IMR-90 (cell line): ENCODE results near the gene KCNMA1. TPM values are rescaled to one million over a fixed set of nuclear protein-coding genes. Genes with fewer than 3 reads are reported as not detected.

Source experiments
- ATAC-seq: fragments of 200-7000 bp; cut with Tn5 transposase; 2 replicates; pipeline ENCODE4 v1.9.1; 2020; ENCODE audit warnings: low read depth, mild to moderate bottlenecking, moderate library complexity
- BruUV-seq: library from RNA; stranded (reverse); fragments of 400-500 nt; replicated peaks from 2 replicates; lab custom pipeline; 2021; lab: Mats Ljungman, UMichigan
- CTCF ChIA-PET: fragments of 300-600 bp; formaldehyde crosslinking; extraction: SDS; loops from one replicate; lab custom pipeline; 2021; ENCODE audit warnings: antibody characterized with exemption; lab: Yijun Ruan, JAX
- POLR2A ChIA-PET: fragments of 300-600 bp; sonication (Branson Sonifier 250); formaldehyde crosslinking; loops from one replicate; lab custom pipeline; 2022; ENCODE audit warnings: antibody characterized with exemption; ENCODE audit not compliant: unreplicated experiment; lab: Charles Lee
- DNase-seq: peaks from one replicate; pipeline ENCODE4 v3.0.0; 2013
- H2AFZ ChIP-seq: replicated peaks from 2 replicates; pipeline ENCODE3; 2013; ENCODE audit warnings: low read length, mild to moderate bottlenecking; ENCODE audit not compliant: poor library complexity
- H2AK5ac ChIP-seq: 2 replicates; pipeline ENCODE4 v1.6.1; 2013; ENCODE audit warnings: low read depth, low read length, inconsistent platforms
- H2AK9ac ChIP-seq: replicated peaks from 2 replicates; pipeline ENCODE3; 2013; ENCODE audit warnings: mild to moderate bottlenecking, low read depth, low read length, moderate library complexity; ENCODE audit not compliant: poor library complexity
- H2BK120ac ChIP-seq: 2 replicates; pipeline ENCODE4 v1.6.1; 2013; ENCODE audit warnings: low read depth, low read length, inconsistent platforms
- H2BK15ac ChIP-seq: 3 replicates; pipeline ENCODE4 v1.6.1; 2013; ENCODE audit warnings: low read depth, low read length, inconsistent platforms
- H2BK20ac ChIP-seq: 2 replicates; pipeline ENCODE4 v1.6.1; 2013; ENCODE audit warnings: low read depth, mild to moderate bottlenecking, inconsistent platforms, low read length, moderate library complexity
- H2BK5ac ChIP-seq: 2 replicates; pipeline ENCODE4 v1.6.1; 2013; ENCODE audit warnings: mild to moderate bottlenecking, low read depth, low read length, inconsistent platforms; ENCODE audit not compliant: poor library complexity, severe bottlenecking
- H3K14ac ChIP-seq: replicated peaks from 2 replicates; pipeline ENCODE4 v1.6.1; 2013; ENCODE audit warnings: low read depth, low read length, inconsistent platforms
- H3K18ac ChIP-seq: 2 replicates; pipeline ENCODE4 v1.6.1; 2013; ENCODE audit warnings: low read depth, low read length, control low read depth
- H3K23ac ChIP-seq: 2 replicates; pipeline ENCODE4 v1.6.1; 2013; ENCODE audit warnings: low read depth, low read length, inconsistent platforms
- H3K27ac ChIP-seq: 2 replicates; pipeline ENCODE4 v1.5.1; 2013; ENCODE audit warnings: mild to moderate bottlenecking, control low read depth, low read length; ENCODE audit not compliant: insufficient read depth
- H3K27me3 ChIP-seq: 2 replicates; pipeline ENCODE4 v1.6.1; 2013; ENCODE audit warnings: low read length; ENCODE audit not compliant: control insufficient read depth, insufficient read depth
- H3K36me3 ChIP-seq: 2 replicates; pipeline ENCODE4 v1.6.1; 2013; ENCODE audit warnings: low read length, mixed read lengths; ENCODE audit not compliant: control insufficient read depth, insufficient read depth
- H3K4ac ChIP-seq: 2 replicates; pipeline ENCODE4 v1.6.1; 2013; ENCODE audit warnings: low read depth, low read length, inconsistent platforms
- H3K4me1 ChIP-seq: 2 replicates; pipeline ENCODE4 v1.6.1; 2013; ENCODE audit warnings: low read length, mixed read lengths; ENCODE audit not compliant: control insufficient read depth, insufficient read depth
- H3K4me2 ChIP-seq: 2 replicates; pipeline ENCODE4 v1.6.1; 2013; ENCODE audit warnings: low read depth, mild to moderate bottlenecking, control low read depth, low read length, moderate library complexity
- H3K4me3 ChIP-seq: 2 replicates; pipeline ENCODE4 v1.5.1; 2013; ENCODE audit warnings: low read depth, mild to moderate bottlenecking, control low read depth, low read length, moderate library complexity; ENCODE audit not compliant: insufficient read depth
- H3K56ac ChIP-seq: 2 replicates; pipeline ENCODE4 v1.6.1; 2013; ENCODE audit warnings: low read length, inconsistent platforms; ENCODE audit not compliant: insufficient read depth; ENCODE audit errors: extremely low read depth
- H3K79me1 ChIP-seq, 2 experiments: 2 replicates each; pipeline ENCODE4 v1.6.1; 2013; ENCODE audit warnings: low read length in 2 of 2, inconsistent platforms in 1 of 2, low read depth in 1 of 2
- H3K9ac ChIP-seq: 2 replicates; pipeline ENCODE4 v1.6.1; 2013; ENCODE audit warnings: low read depth, low read length, control low read depth
- H3K9me1 ChIP-seq: 2 replicates; pipeline ENCODE4 v1.6.1; 2013; ENCODE audit warnings: low read length, inconsistent platforms; ENCODE audit not compliant: insufficient read depth
- H3K9me3 ChIP-seq: 2 replicates; pipeline ENCODE4 v1.6.1; 2013; ENCODE audit warnings: low read length; ENCODE audit not compliant: control insufficient read depth, insufficient read depth
- H4K20me1 ChIP-seq: 2 replicates; pipeline ENCODE4 v1.6.1; 2013; ENCODE audit warnings: low read length, inconsistent platforms; ENCODE audit not compliant: insufficient read depth
- H4K5ac ChIP-seq: 2 replicates; pipeline ENCODE4 v1.6.1; 2013; ENCODE audit warnings: mild to moderate bottlenecking, low read depth, low read length, control low read depth
- H4K8ac ChIP-seq, 2 experiments: 2 replicates each; pipeline ENCODE4 v1.6.1; 2013; ENCODE audit warnings: low read depth in 2 of 2, low read length in 2 of 2, control low read depth in 1 of 2, inconsistent platforms in 1 of 2
- H4K91ac ChIP-seq: 2 replicates; pipeline ENCODE4 v1.6.1; 2013; ENCODE audit warnings: low read depth, low read length, inconsistent platforms; ENCODE audit not compliant: insufficient read depth
- MAFK ChIP-seq: IDR thresholded peaks from 2 replicates; pipeline ENCODE4 v1.6.1; 2012; ENCODE audit warnings: low read depth, low read length, improper control_type of control experiment
- POLR2A ChIP-seq: IDR thresholded peaks from 2 replicates; pipeline ENCODE4 v1.6.1; 2012; ENCODE audit warnings: mild to moderate bottlenecking, low read depth, low read length
- WGBS, 2 experiments: methylation state at CpG; one replicate each; pipeline versions ENCODE4 v1.1.5 to v1.1.7; 2013; ENCODE audit warnings: missing lambda C conversion rate in 2 of 2; ENCODE audit not compliant: insufficient read length in 1 of 2; ENCODE audit errors: extremely low coverage in 2 of 2; 5-methylcytosine and 5-hydroxymethylcytosine counted together
- dilution Hi-C: fragments of 300-500 bp; cut with HindIII; formaldehyde crosslinking; loops from one replicate; pipeline ENCODE4 v1.14.3; 2018; ENCODE audit warnings: low sequenced_read_pairs; ENCODE audit not compliant: unreplicated experiment
- in situ Hi-C: fragments of 300-500 bp; cut with MboI; formaldehyde crosslinking; loops from 3 replicates; pipeline ENCODE4 v1.14.3; 2019; ENCODE audit warnings: low sequenced_read_pairs, inconsistent platforms, mixed read lengths
- intact Hi-C: fragments of 100-400 bp; cut with micrococcal nuclease; formaldehyde crosslinking; loops from 2 replicates; pipeline ENCODE4 v1.10.0; 2022
- polyA plus RNA-seq, 3 experiments: library from polyadenylated mRNA; depleted of rRNA; stranded (reverse); fragments of >200 nt; gene quantifications; 2 replicates each; pipeline ENCODE4 v1.2.3, GENCODE V29; 2012; ENCODE audit warnings: low replicate concordance in 1 of 3
- total RNA-seq: library from RNA; depleted of rRNA; stranded (reverse); fragments of >200 nt; gene quantifications from 2 replicates; pipeline ENCODE4 v1.2.3, GENCODE V29; 2012

KCNMA1 gene
- total and polyA plus RNA-seq, 2 of the 4 experiments (the other 2 are of a cell fraction), result 25.6 to 29.6 TPM

- POLR2A ChIA-PET, result interaction anchor here (1.6 kb wide), 1 partner anchor 214 kb away, joined by 5 read pairs; no protein-coding TSS in a partner anchor
- peak overlapping the region; percentile 97 for H2BK120ac ChIP-seq
- ATAC-seq (no peak), DNase-seq (peak; percentile 56)
- peak overlapping the region; percentile 98 for H3K56ac ChIP-seq
- no TSS peak for BruUV-seq
- peak overlapping the region; percentile 97 for H4K91ac ChIP-seq
- peaks cover 36% of the 10 kb centered on the region for H3K4me1 ChIP-seq
- H3K4ac ChIP-seq, result peak overlapping the region; percentile 94
- peak overlapping the region; percentile 93 for H3K18ac ChIP-seq
- peak overlapping the region; percentile 99 for H3K23ac ChIP-seq
- peak overlapping the region; percentile 79 for H4K5ac ChIP-seq
- H4K8ac ChIP-seq, result peak overlapping the region; percentile 19 to 95; a peak in 3 of 4 replicates
- WGBS, 2 experiments, result 60% methylated on average over 1 of the region's 4 CpGs; no CpG with 5 or more reads in 1 of the 2 experiments
- H3K9ac ChIP-seq, result peak overlapping the region; percentile 32; the same call in 1 of the 2 replicates
- peak overlapping the region; percentile 87 for H2BK15ac ChIP-seq
- H2BK5ac ChIP-seq, result peak overlapping the region; percentile 98
- H3K4me3 ChIP-seq, result no peak overlapping the region
- H3K27ac ChIP-seq, result peak overlapping the region; percentile 96
- CTCF ChIA-PET, result interaction anchor here (0.9 to 1.7 kb wide), 4 partner anchors 22 to 331 kb away, joined by 3 to 7 read pairs (median 5); no protein-coding TSS in a partner anchor
- H2BK20ac ChIP-seq, result peak overlapping the region; percentile 96
- H3K79me1 ChIP-seq, result peaks cover under 1 to 42% of the 10 kb centered on the region in 2 experiments; a peak in 2 of 4 replicates
- peaks cover 41% of the 10 kb centered on the region for H3K9me1 ChIP-seq
- dilution Hi-C loops, result no loop called here
- peak overlapping the region; percentile 89 for H2AK9ac ChIP-seq
- in situ Hi-C loops, result no loop called here
- peak overlapping the region; percentile 50 for H2AFZ ChIP-seq
- peak; percentile 42 for TF ChIP-seq MAFK
- TF ChIP-seq POLR2A, result no peak
- H3K36me3 ChIP-seq, result no peaks in the 10 kb centered on the region
- intact Hi-C loops, result loop anchor here (5.0 to 10.0 kb wide), 2 partner anchors 132 to 250 kb away; partner anchors contain the start of gene KCNMA1
- H3K4me2 ChIP-seq, result peak overlapping the region; percentile 70; the same call in 1 of the 2 replicates
- peak overlapping the region; percentile 95 for H3K14ac ChIP-seq
- no peaks in the 10 kb centered on the region for H3K9me3 ChIP-seq
- no peaks in the 10 kb centered on the region for H3K27me3 ChIP-seq
- peaks cover 3% of the 10 kb centered on the region; the same call in 1 of the 2 replicates for H4K20me1 ChIP-seq
- H2AK5ac ChIP-seq, result peak overlapping the region; percentile 97
Measured at GRCh38 chr10:77504873-77505257, 132.7 kb downstream of the KCNMA1 start.
